ENCODE results near the gene PARP16.
"Not testable (repeated sequence)": the region's sequence is repeated elsewhere in the genome, so short reads cannot be mapped to it uniquely, and the experiment has no call there.

PARP16 gene

DNA sequence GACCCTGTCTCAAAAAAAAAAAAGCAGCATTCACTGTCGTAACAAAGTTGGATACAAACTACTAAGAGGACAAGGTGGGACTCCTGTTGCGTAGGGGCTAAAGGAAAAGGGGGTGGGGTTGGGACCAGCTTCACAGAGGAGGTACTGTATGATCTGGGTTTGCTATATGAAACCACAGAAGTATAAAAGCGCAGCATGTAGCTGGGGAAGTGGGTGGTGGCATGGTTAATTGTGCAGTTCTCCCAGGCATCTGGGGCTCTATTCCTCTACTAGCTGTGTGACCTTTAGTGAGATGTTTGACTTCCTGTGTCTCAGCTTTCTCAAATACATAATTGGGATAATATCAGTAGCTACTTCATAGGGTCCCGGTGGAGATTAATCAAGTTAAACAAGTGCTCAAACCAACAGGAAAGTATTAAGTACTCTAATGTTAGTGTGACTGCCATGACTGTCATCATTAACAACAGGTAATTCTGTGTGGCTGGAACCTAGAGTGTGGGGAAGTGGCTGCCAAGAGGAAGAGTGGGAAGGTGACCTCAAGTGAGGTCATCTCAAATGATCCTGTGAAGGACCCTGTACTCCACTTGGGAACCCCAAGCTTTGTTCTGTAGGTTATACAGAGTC, 11.5 kb downstream of the PARP16 start:
- no peak for DNase-seq

- not testable (repeated sequence) for DNase-seq
Observed at GRCh38 chr15:65270811-65271545, 15.7 kb downstream of the PARP16 start.

DNA sequence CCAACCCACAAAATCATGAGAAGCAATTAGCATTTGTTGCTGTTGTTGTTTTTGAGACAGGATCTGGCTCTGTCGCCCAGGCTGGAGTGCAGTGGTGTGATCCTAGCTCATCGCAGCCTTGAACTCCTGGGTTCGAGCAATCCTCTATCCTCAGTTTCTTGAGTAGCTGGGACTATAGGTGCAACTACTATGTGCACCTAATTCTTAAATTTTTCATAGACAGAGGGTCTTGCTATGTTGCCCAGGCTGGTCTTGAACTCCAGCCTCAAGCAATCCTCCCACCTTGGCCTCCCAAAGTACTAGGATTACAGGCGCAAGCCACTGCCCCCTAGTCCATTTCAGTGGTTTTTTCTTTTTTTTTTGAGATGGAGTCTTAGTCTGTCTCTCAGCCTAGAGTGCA, 18.3 kb downstream of the PARP16 start:
- no peak for DNase-seq

DNA sequence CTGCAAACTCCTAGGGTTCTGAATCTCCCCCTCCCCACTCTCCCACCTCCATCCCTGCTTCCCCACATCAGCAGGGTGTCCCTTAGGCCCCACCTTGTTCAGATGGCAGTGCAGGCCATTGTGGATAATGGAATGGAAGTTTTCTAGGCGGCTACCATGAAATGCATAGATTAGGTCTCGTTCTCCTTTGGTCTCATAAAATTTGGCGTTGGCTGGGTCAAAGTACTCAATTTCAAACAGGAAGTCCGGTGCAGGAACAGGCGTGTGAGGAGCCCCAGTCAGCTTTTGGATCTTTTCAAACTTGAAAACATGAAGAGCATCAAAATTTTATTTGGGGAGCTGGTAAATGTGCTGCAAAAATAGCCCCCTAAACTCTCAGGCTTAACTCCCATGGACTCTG, 20.2 kb downstream of the PARP16 start:
- DNase-seq = no peak

GRCh38 chr15:65264863-65265430, 21.7 kb downstream of the PARP16 start:
- no peak for DNase-seq

- DNase-seq = no peak
Observed at GRCh38 chr15:65263313-65263712, 23.4 kb downstream of the PARP16 start.

DNA sequence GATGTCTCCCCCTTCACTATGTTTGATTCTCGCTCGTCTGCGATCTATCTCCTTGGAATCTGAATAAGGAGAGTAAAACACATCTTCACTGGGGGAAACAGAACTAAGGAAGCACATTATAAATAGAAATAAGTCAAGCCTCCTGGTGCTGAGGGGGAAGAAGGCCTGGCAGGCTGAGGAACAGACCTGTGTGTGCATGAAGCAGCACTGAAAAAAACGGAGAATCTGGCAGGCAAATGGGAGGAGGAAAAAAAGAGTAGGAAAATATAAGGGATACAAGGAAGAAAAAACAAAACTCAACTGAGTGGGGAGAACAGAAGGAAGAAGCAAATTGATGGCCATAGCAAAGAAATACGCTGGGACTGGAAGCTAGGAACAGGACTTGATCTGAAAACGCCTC, 25.7 kb downstream of the PARP16 start:
- no peak for DNase-seq

GRCh38 chr15:65259367-65259797, 27.3 kb downstream of the PARP16 start:
- DNase-seq = no peak

GRCh38 chr15:65258375-65259262, 28.1 kb downstream of the PARP16 start:
- no peak for DNase-seq

- DNase-seq = no peak
Observed at GRCh38 chr15:65255486-65256140, 31.1 kb downstream of the PARP16 start.

- no peak for DNase-seq
Observed at GRCh38 chr15:65254758-65255157, 31.9 kb downstream of the PARP16 start.

DNA sequence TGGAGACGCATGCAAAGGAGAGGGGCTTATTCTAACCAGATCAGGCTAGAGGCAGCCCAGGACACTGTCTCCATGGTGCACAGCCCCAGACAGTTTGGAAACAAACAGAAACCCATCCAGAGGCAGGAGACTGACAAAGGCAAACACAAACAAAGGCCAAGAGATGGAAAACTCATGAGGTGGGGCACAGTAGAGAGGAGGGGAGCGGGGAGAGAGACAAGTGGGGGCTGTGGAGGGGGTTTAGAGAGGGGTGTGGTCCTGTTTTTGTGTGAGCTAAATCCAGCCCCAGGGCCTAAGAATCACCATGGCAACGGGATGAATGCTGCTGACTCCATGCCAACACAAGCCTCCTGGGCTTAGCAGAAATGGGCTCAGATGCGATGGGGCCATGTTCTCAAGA, 32.3 kb downstream of the PARP16 start:
- DNase-seq = no peak

- no peak for DNase-seq
Observed at GRCh38 chr15:65249641-65250040, 37.0 kb downstream of the PARP16 start.

DNA sequence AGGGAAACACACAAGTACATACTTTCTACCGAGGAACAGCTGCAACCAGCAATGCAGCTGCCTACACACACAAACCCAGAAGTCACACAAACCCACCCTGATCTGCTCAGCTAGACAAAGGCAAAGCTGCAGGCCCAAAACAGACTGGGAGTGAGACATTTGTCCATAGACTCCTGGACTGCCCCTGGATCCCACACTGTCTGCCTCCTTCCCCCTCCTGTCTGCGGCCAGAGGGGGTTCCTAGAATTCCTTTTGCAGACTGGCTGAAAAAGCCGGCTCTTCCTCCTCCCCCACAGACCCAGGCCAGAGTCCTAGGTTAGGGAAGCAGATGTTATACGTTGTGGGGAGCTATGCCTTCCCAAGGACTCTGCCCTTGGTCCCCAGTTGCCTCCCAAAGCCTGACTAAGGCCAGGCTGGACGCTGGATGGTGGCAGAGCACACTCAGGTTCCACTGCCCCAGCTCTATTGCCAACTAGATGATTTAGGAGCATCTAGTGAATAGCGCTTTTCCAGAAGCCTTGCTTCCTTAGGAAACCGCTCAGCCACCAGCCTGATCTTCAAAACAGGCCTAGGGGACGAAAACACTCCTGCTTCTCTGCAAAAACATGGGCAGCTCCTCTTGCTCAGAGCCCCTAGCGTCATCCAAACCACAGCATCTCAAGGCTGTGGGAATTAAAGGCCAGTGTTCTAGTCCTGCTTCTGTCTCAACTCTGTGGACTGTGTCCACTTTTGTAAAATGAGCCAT, 38.0 kb downstream of the PARP16 start:
- DNase-seq = no peak

DNA sequence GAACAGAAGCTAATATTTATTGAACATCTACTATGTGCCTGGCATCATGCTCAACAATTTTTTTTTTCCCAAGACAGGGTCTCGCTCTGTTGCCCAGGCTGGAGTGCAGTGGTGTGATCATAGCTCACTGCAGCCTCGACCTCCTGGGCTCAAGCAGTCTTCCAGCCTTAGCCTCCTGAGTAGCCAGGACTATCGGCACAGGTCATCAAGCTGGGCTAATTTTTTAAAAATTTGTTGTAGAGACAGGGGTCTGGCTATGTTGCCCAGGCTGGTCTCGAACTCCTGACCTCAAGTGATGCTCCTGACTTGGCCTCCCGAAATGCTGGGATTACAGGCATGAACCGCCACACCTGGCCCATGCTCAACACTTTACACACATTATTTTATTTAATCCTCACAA, 39.7 kb downstream of the PARP16 start:
- no peak for DNase-seq

DNA sequence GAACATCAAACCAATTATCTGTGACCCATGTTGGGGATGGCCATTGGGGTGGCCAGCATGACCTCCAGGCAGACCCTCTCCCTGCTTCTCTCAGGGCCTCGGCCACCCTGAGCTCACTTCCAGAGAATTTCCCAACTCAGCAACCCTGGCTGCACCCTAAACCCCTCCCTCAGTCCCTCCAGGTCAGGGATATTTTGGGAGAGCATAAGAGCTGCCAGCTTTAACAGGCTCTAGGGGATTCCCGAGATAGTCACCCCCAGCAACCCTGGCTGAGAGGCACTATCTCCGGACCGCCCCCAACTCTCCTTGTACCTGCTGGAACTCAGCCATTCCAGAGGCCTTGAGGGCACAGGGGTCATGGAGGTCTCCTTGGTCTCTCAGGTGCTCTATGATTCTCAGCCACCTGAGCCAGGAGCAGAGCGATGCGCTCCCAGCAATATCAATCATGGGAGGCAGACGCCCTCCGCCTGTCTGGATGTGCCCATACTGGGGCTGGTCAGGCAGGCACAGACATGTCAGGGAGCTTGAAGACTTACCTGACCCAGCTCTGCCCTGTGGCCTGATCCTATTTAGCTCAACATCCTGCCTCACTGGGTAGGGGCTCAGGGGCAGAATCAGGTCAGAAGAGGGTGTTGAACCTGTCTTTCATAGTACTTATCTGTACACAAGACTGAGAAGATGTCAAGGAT, 40.5 kb downstream of the PARP16 start:
- no peak for DNase-seq

DNA sequence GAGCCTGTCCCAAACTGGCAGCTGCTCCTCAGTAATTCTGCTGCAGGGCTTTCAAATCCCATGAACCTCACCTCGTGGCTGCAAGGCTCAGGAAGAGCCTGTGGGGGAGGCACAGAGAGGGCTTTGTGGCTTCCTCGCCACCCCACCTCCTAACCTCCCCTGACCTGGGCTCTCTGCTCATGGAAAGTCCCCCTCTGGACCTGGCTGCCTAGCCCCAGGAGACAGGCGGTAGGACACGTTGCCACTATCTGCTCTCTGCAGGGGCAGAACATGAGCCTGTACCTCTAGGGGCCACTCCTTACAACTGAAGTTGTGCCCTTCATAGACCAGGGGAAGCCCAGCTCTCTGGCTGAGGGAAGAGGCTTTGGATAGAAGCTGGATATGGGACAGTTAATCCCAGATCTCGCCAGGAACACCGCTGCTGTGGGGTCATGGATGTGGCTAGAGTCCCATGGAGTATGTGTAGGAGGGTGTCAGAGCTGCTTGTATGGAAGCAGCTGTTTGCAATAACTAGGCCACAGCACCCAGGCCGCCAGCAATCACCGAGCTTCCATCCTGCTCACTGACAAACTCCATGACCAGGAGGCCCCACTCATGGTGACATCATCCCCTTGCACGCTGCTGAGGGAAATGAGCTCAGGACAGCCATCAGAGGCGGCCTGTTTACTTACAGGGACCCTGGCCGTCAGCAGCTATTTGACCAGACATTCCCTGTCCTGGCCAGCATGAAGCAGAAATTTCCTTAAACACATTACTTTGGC, 41.4 kb downstream of the PARP16 start:
- no peak for DNase-seq

DNA sequence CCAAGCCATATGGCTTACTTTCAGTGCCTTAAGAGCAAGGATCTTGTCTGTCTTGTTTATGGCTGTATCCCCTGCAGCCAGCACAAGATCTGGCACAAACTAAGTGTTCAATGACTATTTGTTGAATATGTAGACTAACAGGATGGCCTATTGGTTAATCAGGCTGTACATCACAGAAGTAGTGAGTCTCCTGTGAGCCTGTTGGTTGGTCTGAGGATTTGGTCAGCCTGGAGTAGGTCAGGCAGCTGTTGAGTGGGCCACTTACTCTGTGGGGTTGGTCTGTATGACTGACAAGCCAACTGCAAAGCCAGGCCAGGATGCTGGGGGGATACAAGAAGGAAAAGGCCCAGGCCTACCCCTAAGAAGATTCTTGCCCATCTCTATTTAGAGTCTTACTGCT, 42.0 kb downstream of the PARP16 start:
- DNase-seq = no peak

- not testable (repeated sequence) for DNase-seq
Observed at GRCh38 chr15:65236443-65236842, 50.2 kb downstream of the PARP16 start.

DNA sequence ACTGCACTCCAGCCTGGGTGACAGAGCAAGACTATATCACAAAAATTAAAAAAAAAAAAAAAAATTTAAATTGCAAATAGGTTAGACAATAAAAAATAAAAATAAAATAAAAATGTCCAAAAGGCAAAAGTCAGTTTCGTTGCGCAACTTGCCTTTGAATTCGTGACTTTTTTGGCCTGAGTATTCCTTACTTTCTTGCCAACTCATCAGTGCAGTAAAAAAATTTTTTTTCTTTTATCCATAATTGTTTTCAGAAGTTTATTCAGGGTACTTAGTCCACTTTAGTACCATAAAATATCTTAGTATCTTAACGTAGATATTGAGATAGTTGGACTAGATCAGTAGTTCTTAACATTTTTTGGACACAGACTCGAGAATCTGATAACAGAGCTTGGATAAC, 53.0 kb downstream of the PARP16 start:
- no peak for DNase-seq

DNA sequence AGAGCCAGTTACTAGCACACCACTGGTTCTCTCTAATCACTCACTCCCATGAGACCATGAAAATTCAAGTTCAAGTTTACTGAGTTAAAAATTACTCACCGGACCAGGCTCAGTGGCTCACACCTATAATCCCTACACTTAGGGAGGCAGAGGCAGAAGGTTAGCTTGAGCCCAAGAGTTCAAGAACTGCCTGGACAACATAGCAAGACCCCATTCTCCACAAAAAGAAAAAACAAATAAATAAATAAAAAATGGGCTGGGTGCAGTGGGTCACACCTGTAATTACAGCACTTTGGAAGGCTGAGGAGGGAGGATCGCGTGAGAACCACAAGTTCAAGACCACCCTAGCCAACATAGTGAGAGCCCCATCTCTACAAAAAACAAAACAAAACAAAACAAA, 54.2 kb downstream of the PARP16 start:
- DNase-seq = no peak

All from SIG-M5 (cell line).